Measurements from ENCODE around the gene CRTC1.

- TF ChIP-seq CTCF (IDR thresholded peaks at IDR 0.05; ENCODE audit: low read depth, low read length, poor library complexity, severe bottlenecking) = no peak
- no peak for TF ChIP-seq EZH2phosphoT487 (IDR thresholded peaks at IDR 0.05; ENCODE audit: borderline replicate concordance, low read length)
Observed at GRCh38 chr19:18711893-18712292, 28.4 kb downstream of the CRTC1 start.

Data from DOHH2 (cell line).